Endothelial cell of umbilical vein (primary cell): Measurements from ENCODE around the gene TRAF3. TPM values are rescaled to one million over a fixed set of nuclear protein-coding genes. Genes with fewer than 3 reads are reported as not detected.

Experiments
- BruUV-seq: library from RNA; stranded (reverse); fragments of 400-500 nt; replicated peaks from 2 replicates; lab custom pipeline; 2021; lab: Mats Ljungman, UMichigan
- CTCF ChIA-PET: fragments of 300-600, 350-600 bp; sonication (Branson Sonifier 250); formaldehyde crosslinking; loops from one replicate; lab custom pipeline; 2021; ENCODE audit warnings: antibody characterized with exemption, inconsistent platforms; lab: Charles Lee
- POLR2A ChIA-PET: fragments of 300-600, 350-600 bp; sonication (Branson Sonifier 250); formaldehyde crosslinking; loops from one replicate; lab custom pipeline; 2021; ENCODE audit warnings: antibody characterized with exemption, inconsistent platforms; lab: Charles Lee
- DNase-seq: peaks from one replicate; pipeline ENCODE4 v3.0.0-alpha.2; 2011; ENCODE audit warnings: low read depth, low spot score
- FAIRE-seq: peaks from 2 replicates; lab custom pipeline; 2011; peaks lifted over from hg19 to GRCh38; lab: Jason Lieb, UNC
- H2AFZ ChIP-seq: 2 replicates; pipeline ENCODE4 v1.6.0; 2012; ENCODE audit warnings: low read depth, low read length, control low read depth, inconsistent platforms
- H3K27ac ChIP-seq: 2 replicates; pipeline ENCODE4 v1.5.1; 2011; ENCODE audit warnings: low read depth, mild to moderate bottlenecking, control low read depth, low read length, moderate library complexity; ENCODE audit not compliant: insufficient read depth
- H3K27me3 ChIP-seq, 2 experiments: 2 replicates each; pipeline versions ENCODE4 v1.6.0 to v1.6.1; 2011; ENCODE audit warnings: low read length in 2 of 2, mixed read lengths in 1 of 2; ENCODE audit not compliant: control insufficient read depth in 2 of 2, insufficient read depth in 2 of 2
- H3K36me3 ChIP-seq, 2 experiments: 2 replicates in 1 of 2; 3 replicates in 1 of 2; pipeline ENCODE4 v1.5.1; 2011; ENCODE audit warnings: low read length in 2 of 2, mild to moderate bottlenecking in 1 of 2, moderate library complexity in 1 of 2; ENCODE audit not compliant: control insufficient read depth in 2 of 2, insufficient read depth in 2 of 2; ENCODE audit errors: extremely low read depth in 1 of 2
- H3K4me1 ChIP-seq: 3 replicates; pipeline ENCODE4 v1.5.1; 2011; ENCODE audit warnings: mild to moderate bottlenecking, low read length; ENCODE audit not compliant: control insufficient read depth, insufficient read depth; ENCODE audit errors: extremely low read depth
- H3K4me2 ChIP-seq: 2 replicates; pipeline ENCODE4 v1.6.1; 2011; ENCODE audit warnings: low read length, control low read depth, mixed read lengths; ENCODE audit not compliant: insufficient read depth
- H3K4me3 ChIP-seq, 3 experiments: fragments of 200-600 bp in 1 of 3; sonication (generic), shearing (Covaris generic) in 1 of 3; replicated peaks in 1 of 3; 2 replicates each; pipeline ENCODE4 v1.5.1; 2011 to 2016; ENCODE audit warnings: control low read depth in 3 of 3, low read length in 3 of 3, mild to moderate bottlenecking in 2 of 3, inconsistent platforms in 1 of 3, low read depth in 1 of 3, moderate library complexity in 1 of 3; ENCODE audit not compliant: insufficient read depth in 1 of 3
- H3K79me2 ChIP-seq: 2 replicates; pipeline ENCODE4 v1.6.0; 2012; ENCODE audit warnings: low read length, inconsistent platforms; ENCODE audit not compliant: control insufficient read depth, insufficient read depth
- H3K9ac ChIP-seq: replicated peaks from 2 replicates; pipeline ENCODE3; 2011; ENCODE audit warnings: low read length, control low read depth; ENCODE audit not compliant: insufficient read depth; ENCODE audit errors: extremely low read depth
- H3K9me1 ChIP-seq: replicated peaks from 3 replicates; pipeline ENCODE4 v1.6.0; 2011; ENCODE audit warnings: mild to moderate bottlenecking, low read length; ENCODE audit not compliant: control insufficient read depth, insufficient read depth; ENCODE audit errors: extremely low read depth
- H3K9me3 ChIP-seq: replicated peaks from 2 replicates; pipeline ENCODE4 v1.5.1; 2012; ENCODE audit warnings: low read length, inconsistent platforms; ENCODE audit not compliant: control insufficient read depth, insufficient read depth
- H4K20me1 ChIP-seq: replicated peaks from 2 replicates; pipeline ENCODE3; 2011; ENCODE audit warnings: mild to moderate bottlenecking, low read length; ENCODE audit not compliant: control insufficient read depth, insufficient read depth; ENCODE audit errors: extremely low read depth
- EZH2 ChIP-seq: IDR thresholded peaks from 2 replicates; pipeline ENCODE4 v1.6.1; 2012; ENCODE audit warnings: borderline replicate concordance, low read depth, mild to moderate bottlenecking, moderate library complexity, low read length, inconsistent platforms; ENCODE audit not compliant: severe bottlenecking
- FOS ChIP-seq: IDR thresholded peaks from 2 replicates; pipeline ENCODE4 v1.6.1; 2011; ENCODE audit warnings: mild to moderate bottlenecking, low read length, moderate library complexity, borderline replicate concordance; ENCODE audit not compliant: insufficient read depth
- GATA2 ChIP-seq: IDR thresholded peaks from 2 replicates; pipeline ENCODE4 v1.7.0; 2011; ENCODE audit warnings: low read depth, mild to moderate bottlenecking, moderate library complexity, mixed read lengths, low read length; ENCODE audit not compliant: insufficient read length, insufficient read depth
- JUN ChIP-seq: IDR thresholded peaks from 2 replicates; pipeline ENCODE4 v1.6.1; 2011; ENCODE audit warnings: borderline replicate concordance, low read depth; ENCODE audit not compliant: insufficient read length, insufficient read depth
- MYC ChIP-seq: IDR thresholded peaks from one replicate; pipeline ENCODE4 v1.6.1; 2011; ENCODE audit warnings: mild to moderate bottlenecking, low read depth, low read length
- POLR2A ChIP-seq: IDR thresholded peaks from 2 replicates; pipeline ENCODE4 v1.6.1; 2012; ENCODE audit warnings: low read depth, mild to moderate bottlenecking, control low read depth, low read length
- POLR2AphosphoS5 ChIP-seq: IDR thresholded peaks from 2 replicates; pipeline ENCODE4 v1.6.1; 2012; ENCODE audit warnings: low read depth, mild to moderate bottlenecking, control low read depth, low read length, moderate library complexity; ENCODE audit not compliant: insufficient read depth
- dilution Hi-C: fragments of 300-500 bp; cut with MboI; formaldehyde crosslinking; loops from one replicate; pipeline ENCODE4 v1.15.0; 2019; ENCODE audit warnings: low sequenced_read_pairs; ENCODE audit not compliant: extremely low pct_ligation_motif_present
- intact Hi-C: fragments of 100-400 bp; cut with micrococcal nuclease; formaldehyde crosslinking; loops from one replicate; pipeline ENCODE4 v1.10.0; 2022
- polyA plus RNA-seq, 4 experiments: library from polyadenylated mRNA; depleted of rRNA in 3 of 4; stranded (reverse) in 3 of 4; unstranded in 1 of 4; fragments of >200 nt; gene quantifications; 2 replicates each; pipeline versions ENCODE4 v1.2.1 to v1.2.3, GENCODE V29; 2011 to 2012; ENCODE audit warnings: missing spikeins in 1 of 4
- total RNA-seq: library from RNA; stranded (reverse); gene quantifications from 2 replicates; pipeline ENCODE4 v1.2.3, GENCODE V29; 2021
- TF ChIP-seq, protein P1 (sequence below), 2 donors: IDR thresholded peaks; 1 replicate in 1 of 2; 2 replicates in 1 of 2; pipeline ENCODE4 v1.5.1; 2011; ENCODE audit warnings: low read length in 2 of 2, mild to moderate bottlenecking in 2 of 2, moderate library complexity in 2 of 2, control low read depth in 1 of 2, inconsistent platforms in 1 of 2, low read depth in 1 of 2; ENCODE audit not compliant: insufficient read depth in 1 of 2; ENCODE audit errors: extremely low read depth in 1 of 2
- TF ChIP-seq, protein P2 (sequence below): IDR thresholded peaks from 2 replicates; pipeline ENCODE4 v1.6.1; 2011; ENCODE audit not compliant: insufficient read depth, insufficient read length

TRAF3 gene
- total and polyA plus RNA-seq, 2 donors (not counting 3 experiments of a cell fraction or from before 2014, with no cell fraction given): 14.4 to 27.6 TPM

DNA sequence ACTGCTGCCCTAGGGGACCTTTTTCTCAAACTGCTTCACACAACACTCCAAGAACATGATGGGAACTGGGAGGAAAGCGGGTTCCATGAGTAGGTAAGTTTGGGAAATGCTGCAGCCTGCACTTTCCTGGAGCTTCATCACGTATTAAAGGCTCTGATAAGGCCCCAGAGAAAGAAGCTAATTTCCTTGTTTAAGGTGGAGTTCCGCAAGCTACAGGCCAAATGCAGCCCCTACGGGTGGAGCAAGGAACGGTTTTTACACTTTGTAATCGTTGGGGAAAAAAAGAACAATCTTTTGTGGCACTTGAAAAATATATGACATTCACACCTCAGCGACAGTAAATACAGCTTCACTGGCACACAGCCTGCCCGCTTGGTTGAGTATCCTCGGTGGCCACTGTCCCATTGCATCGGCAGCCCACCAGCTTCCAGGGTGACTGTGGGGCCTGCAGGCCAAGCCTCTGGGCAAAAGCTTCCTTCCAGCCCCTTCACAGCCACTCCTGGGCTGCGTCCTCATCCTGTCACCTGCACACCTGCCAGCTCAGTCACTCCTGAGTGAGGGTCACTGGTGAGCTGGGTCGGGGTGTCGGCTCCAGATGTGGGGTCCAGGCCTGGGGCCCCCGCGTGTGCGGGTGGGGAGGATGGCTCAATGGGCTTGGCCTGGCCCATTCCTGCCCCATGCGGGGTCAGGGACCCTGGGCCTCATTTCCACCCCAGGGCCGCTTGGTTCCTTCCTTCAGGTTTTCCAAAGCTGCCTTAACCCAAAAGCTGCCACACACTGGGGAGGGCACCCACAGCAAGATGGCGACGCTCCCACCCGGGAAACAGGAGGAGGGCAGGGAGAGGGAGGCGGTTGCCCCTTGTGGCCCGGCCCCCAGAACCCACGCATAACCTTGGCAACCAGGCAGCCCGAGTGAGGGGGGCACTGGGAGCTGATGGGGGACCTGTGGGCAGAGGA is 147.7 kb downstream of the TRAF3 start:
- no peaks in the 10 kb centered on the region for H4K20me1 ChIP-seq
- no peak for FAIRE-seq
- intact Hi-C loops (no loop called here), dilution Hi-C loops (no loop called here)
- no peak overlapping the region for H3K4me3 ChIP-seq
- H2AFZ ChIP-seq: no peak overlapping the region
- DNase-seq: no peak
- BruUV-seq: no TSS peak
- no peak overlapping the region for H3K27ac ChIP-seq
- ChIA-PET CTCF (interaction anchor here (0.9 to 1.9 kb wide), 4 partner anchors 9 to 486 kb away, joined by 3 to 13 read pairs (median 4); no protein-coding TSS in a partner anchor), POLR2A (interaction anchor here (0.6 kb wide), 2 partner anchors 181 to 327 kb away, joined by 4 to 5 read pairs; no protein-coding TSS in a partner anchor)
- no peaks in the 10 kb centered on the region for H3K9me3 ChIP-seq
- peaks cover 49 to 66% of the 10 kb centered on the region in 2 experiments for H3K27me3 ChIP-seq
- peaks cover 17% of the 10 kb centered on the region for H3K4me1 ChIP-seq
- TF ChIP-seq FOS (no peak), GATA2 (no peak), POLR2A (no peak), EZH2 (no peak), POLR2AphosphoS5 (no peak), MYC (no peak), JUN (no peak)
- TF ChIP-seq, protein P1, sequence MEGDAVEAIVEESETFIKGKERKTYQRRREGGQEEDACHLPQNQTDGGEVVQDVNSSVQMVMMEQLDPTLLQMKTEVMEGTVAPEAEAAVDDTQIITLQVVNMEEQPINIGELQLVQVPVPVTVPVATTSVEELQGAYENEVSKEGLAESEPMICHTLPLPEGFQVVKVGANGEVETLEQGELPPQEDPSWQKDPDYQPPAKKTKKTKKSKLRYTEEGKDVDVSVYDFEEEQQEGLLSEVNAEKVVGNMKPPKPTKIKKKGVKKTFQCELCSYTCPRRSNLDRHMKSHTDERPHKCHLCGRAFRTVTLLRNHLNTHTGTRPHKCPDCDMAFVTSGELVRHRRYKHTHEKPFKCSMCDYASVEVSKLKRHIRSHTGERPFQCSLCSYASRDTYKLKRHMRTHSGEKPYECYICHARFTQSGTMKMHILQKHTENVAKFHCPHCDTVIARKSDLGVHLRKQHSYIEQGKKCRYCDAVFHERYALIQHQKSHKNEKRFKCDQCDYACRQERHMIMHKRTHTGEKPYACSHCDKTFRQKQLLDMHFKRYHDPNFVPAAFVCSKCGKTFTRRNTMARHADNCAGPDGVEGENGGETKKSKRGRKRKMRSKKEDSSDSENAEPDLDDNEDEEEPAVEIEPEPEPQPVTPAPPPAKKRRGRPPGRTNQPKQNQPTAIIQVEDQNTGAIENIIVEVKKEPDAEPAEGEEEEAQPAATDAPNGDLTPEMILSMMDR (IDR thresholded peaks at IDR 0.05; ENCODE audit: extremely low read depth in 1 of 2, insufficient read depth in 1 of 2, low read depth in 1 of 2, low read length in 2 of 2): no peak
- TF ChIP-seq, protein P2, sequence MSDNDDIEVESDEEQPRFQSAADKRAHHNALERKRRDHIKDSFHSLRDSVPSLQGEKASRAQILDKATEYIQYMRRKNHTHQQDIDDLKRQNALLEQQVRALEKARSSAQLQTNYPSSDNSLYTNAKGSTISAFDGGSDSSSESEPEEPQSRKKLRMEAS: no peak
- H3K36me3 ChIP-seq: no peaks in the 10 kb centered on the region
- H3K9ac ChIP-seq: no peak overlapping the region
- H3K4me2 ChIP-seq: no peak overlapping the region
- H3K9me1 ChIP-seq: no peaks in the 10 kb centered on the region
- no peaks in the 10 kb centered on the region for H3K79me2 ChIP-seq
